GM19240 (cell line): ENCODE results near the gene AGTRAP.

ENCODE experiments used
- DNase-seq: peaks from one replicate; pipeline ENCODE4 v3.0.0; 2011; ENCODE audit warnings: low spot score; ENCODE audit not compliant: insufficient read length

Gene AGTRAP

DNA sequence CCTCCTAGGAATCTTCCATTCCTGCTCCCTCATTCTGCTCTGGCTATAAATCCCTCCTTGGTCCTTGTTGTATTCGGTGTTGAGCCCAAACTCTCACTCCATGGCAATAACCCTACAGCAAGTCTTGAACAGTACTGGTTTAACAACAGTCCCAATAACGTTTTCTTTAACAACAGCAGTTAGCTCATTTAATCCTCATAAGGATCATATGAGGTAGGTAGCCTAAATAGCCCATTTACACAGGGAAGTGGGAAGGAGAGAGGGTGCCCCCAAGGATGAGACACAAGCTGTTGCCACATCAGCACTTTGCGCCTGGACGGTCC, 444 bp upstream of the AGTRAP start:
- no peak for DNase-seq

DNA sequence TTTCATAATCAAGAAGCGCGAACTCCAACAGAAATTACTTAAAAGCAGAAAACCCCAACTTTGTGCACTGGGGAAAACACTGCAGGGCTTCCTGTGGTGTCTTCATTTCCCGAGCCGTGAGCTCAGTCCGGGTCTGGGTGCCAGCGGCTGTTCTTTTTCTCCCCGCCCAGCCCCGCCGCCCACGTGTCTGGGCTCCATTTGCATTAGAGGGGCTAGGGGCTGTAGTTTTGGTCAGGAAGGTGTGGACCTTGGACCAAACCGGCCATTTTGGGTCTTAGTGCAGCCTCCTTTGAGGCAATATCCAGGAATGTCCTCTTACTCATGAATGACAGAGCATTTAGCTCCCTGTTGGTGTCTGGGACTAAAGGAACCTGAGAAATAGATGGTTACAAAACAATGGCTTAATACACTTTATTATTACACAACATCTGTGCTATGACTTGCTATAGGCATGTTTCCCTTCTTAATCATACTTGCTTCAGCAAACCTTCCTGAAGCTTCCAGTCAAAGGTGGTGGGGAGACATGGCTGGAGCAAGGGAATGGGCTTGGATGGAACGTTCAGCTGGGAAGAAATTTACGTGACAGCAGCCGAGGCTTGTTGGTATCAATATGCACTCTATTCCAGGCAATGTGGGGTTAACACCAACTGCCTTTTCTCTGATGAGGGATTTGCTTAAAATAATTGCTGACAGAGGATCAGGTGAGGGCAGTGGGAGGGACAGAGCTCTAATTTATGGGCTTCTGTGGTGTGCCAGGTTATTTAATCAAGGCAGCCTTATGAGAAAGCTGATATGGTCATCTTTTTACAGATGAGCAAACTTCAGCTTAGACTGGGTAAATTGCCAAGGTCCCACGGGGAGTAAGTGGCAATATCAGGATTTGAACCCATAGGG, 1.1 kb downstream of the AGTRAP start:
- DNase-seq: no peak

- no peak for DNase-seq
Measured at GRCh38 chr1:11738096-11738495, 2.2 kb downstream of the AGTRAP start.

DNA sequence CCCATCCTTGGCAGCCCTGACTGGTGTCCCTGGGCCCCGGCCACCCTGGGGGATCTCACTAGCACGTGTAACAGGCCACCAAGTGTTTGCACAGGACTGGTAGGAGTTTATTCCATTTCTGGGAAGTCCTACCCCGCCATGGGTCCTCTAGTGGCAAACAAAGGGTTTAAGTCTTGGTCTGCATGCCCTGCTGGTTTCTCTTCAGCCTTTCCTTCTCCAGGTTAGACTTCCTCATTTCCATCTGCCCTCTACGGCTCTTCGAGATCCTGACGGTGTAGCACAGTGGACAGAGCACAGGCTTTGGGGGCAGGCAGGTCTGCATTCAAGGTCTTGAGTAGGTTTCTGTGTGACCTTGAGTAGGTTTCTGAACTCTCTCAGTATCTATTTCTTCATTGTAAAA, 2.8 kb downstream of the AGTRAP start:
- DNase-seq: no peak

GRCh38 chr1:11740258-11741192, 4.6 kb downstream of the AGTRAP start:
- DNase-seq: no peak

DNA sequence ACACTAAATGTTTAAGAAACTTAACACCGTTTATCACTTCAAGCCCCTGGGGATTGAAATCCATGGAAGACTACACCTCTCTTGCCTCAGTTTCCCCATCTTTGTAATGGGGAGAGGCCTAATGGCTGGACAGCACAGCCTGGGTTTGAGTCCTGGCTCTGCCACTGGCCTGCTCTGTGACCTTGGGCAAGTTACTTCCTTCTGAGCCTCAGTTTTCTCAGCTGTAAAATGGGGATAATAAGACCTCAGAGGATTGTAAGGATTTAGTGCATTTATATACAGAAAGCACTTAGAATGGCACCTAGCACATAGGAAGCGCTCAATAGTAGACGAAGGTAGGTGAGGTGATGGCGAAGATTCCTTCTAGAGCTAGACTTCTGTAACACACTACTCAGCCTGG, 5.5 kb downstream of the AGTRAP start:
- DNase-seq: no peak

DNA sequence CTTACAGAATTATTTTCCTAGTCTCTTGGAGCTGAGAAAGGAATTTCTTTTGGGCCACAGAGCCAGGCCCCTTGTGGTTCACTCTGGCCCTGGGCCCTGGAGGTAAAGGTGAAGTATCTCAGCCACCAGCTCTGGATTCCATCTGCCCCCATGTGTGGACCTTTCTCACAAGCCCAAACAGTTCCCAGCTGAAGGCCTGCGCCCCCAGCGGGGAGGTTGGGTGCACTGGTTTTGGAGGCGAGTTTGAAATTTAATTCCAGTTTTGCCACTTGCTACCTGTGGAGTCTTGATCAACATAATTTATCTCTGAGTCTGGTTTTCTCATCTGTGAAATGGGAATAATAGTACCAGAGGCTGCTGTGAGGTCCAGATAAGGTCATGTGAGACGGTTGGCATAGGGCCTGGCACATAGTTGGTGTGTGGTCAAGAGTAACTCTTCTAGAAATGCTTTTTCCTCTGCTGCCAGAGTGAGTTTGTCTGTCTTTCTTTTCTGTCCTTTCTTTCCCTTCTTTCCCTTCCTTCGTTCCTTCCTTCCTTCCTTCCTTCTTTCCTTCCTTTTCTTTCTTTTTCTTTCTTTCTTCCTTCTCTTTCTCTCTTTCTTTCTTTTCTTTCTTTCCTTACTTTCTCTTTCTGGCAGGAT, 6.1 kb downstream of the AGTRAP start:
- DNase-seq: no peak

- no peak for DNase-seq
Measured at GRCh38 chr1:11744287-11744686, 8.4 kb downstream of the AGTRAP start.

- no peak for DNase-seq
Measured at GRCh38 chr1:11746092-11746491, 10.2 kb downstream of the AGTRAP start.

- DNase-seq: no peak
Measured at GRCh38 chr1:11746795-11747487, 11.0 kb downstream of the AGTRAP start.

GRCh38 chr1:11748294-11749202, 12.6 kb downstream of the AGTRAP start:
- no peak for DNase-seq

DNA sequence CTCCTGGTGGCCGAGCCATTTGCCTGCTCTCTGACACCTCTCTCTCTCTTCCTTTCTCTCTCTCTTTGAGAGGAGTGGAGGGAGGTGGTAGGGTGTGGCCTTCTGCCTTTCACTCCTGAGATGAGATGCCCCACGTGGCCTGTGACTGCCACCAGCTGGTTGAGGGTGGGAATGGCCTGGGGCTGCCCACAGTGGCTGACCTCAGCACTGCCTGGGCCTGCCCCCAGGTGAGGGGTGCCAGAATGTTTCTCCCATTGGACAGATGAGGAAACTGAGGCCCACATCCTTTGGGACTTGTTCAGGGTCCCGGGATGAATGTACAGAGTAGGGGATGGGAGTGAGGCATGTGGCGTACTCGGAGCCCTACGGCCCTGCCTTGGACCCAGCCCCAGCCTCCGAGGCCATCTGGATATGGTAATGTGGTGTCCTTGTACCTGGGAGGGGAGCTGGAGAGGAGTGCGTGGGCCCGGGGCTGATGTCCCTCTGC, 13.3 kb downstream of the AGTRAP start:
- no peak for DNase-seq

- DNase-seq: no peak
Measured at GRCh38 chr1:11749996-11750395, 14.1 kb downstream of the AGTRAP start.

DNA sequence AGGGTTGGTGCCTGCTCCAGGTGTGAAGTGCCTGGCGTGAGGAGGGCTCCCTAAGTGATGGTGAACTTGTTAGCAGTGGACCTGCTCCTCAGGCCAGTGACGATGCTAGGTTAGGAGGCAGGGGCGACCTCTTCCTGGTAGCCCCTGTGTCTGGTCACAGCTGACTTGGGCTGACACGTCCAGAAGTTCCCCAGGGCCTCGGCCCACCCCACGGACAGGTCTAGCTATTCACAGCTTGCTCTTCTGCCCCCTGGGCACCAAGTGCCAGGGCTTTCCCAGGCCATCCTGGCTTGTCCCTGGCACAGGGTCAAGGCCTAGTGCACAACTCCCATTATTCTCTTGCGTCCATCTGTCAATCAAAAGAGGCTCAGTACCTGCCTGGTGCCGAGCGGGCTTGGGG, 15.2 kb downstream of the AGTRAP start:
- no peak for DNase-seq

DNA sequence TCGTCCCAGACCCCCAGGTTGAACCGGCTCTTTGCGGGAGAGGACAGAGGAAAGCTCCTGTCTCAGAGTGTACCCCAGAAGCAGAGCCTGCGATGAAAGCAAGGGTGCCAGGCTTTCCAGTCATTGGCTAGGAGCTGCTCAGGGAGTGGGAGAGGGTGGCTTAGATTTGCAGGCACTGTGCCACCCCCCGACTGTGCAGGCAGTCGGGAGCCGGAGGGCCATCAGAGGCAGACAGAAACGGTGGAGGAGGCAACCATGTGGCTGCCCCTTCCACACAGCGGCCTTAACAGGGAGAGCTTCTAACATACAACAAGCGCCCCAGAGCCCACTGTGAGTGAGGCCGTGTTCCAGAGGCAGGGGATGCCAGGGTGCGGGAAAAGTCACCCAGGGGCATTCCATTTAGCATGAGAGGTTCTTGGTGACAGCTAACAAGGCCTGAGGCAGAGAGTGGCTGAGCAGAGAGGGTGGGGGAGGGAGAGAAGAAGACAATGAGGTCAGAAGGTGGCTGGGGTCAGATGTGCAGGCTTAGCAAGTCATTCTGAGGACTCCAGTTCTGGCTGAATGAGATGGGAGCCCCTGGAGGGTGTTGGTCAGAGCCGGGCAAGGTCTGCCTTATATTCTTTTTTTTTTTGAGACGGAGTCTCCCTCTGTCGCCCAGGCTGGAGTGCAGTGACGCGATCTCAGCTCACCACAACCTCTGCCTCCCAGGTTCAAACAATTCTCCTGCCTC, 16.6 kb downstream of the AGTRAP start:
- DNase-seq: no peak

- no peak for DNase-seq
Measured at GRCh38 chr1:11753555-11754208, 17.7 kb downstream of the AGTRAP start.

DNA sequence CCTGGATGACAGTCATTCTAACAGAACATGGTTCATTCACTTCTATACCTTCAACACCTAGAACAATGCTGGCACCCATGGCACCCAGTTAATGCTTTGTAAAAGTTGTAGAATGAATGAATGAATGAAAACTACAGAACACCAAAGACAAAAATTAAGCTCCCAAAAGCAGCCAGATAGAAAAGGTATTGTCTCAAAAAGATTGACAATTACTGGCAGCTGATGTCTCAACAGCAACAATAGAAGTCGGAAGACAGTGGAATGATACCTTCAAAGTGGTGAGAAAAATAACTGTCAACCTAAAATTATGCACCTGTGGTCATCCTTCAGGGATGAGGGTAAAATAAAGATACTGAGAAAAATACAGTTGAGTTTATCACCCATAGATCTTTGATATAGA, 21.1 kb downstream of the AGTRAP start:
- no peak for DNase-seq

DNA sequence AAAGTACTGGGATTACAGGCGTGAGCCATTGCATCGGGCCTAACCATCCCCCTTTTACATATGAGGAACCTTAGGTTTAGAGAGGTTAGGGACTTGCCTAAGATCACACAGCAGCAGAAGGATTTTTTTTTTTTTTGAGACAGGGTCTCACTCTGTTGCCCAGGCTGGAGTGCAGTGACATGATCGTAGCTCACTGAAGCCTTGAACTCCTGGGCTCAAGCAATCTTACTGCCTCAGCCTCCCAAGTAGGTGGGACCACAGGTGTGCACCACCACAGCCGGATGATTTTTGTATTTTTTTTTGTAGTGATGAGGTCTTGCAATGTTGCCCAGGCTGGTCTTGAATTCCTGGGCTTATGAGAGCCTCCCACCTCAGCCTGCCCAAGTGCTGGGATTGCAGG, 23.9 kb downstream of the AGTRAP start:
- DNase-seq: no peak

- no peak for DNase-seq
Measured at GRCh38 chr1:11761285-11761684, 25.3 kb downstream of the AGTRAP start.
